Ishikawa (cell line): ENCODE results near the gene GOLGA1.

Source experiments
- CEBPB ChIP-seq: IDR thresholded peaks from 2 replicates; pipeline ENCODE4 v1.6.1; 2012
- CREB1 ChIP-seq: IDR thresholded peaks from 2 replicates; pipeline ENCODE4 v1.6.1; 2012; ENCODE audit warnings: low read depth
- EGR1 ChIP-seq: IDR thresholded peaks from 2 replicates; pipeline ENCODE4 v1.6.1; 2012
- EP300 ChIP-seq: IDR thresholded peaks from 2 replicates; pipeline ENCODE4 v1.6.1; 2012; ENCODE audit warnings: borderline replicate concordance
- FOXM1 ChIP-seq: IDR thresholded peaks from 2 replicates; pipeline ENCODE4 v1.6.1; 2012; ENCODE audit warnings: low read depth, borderline replicate concordance
- MAX ChIP-seq: IDR thresholded peaks from 2 replicates; pipeline ENCODE4 v1.6.1; 2012
- NFIC ChIP-seq: IDR thresholded peaks from 2 replicates; pipeline ENCODE4 v1.6.1; 2012
- RAD21 ChIP-seq: IDR thresholded peaks from 2 replicates; pipeline ENCODE4 v1.6.1; 2012; ENCODE audit warnings: low read depth
- REST ChIP-seq: IDR thresholded peaks from 2 replicates; pipeline ENCODE4 v1.6.1; 2012; ENCODE audit warnings: low read depth, mild to moderate bottlenecking
- TAF1 ChIP-seq: IDR thresholded peaks from 2 replicates; pipeline ENCODE4 v1.6.1; 2012; ENCODE audit warnings: low read depth, mild to moderate bottlenecking
- TCF12 ChIP-seq: IDR thresholded peaks from 2 replicates; pipeline ENCODE4 v1.6.1; 2012; ENCODE audit warnings: low read depth
- TEAD4 ChIP-seq: IDR thresholded peaks from 2 replicates; pipeline ENCODE4 v1.6.1; 2012
- USF1 ChIP-seq: IDR thresholded peaks from 2 replicates; pipeline ENCODE4 v1.6.1; 2012
- YY1 ChIP-seq: IDR thresholded peaks from 2 replicates; pipeline ENCODE4 v1.6.1; 2012; ENCODE audit warnings: low read depth
- ZBTB7A ChIP-seq: IDR thresholded peaks from 2 replicates; pipeline ENCODE4 v1.6.1; 2012; ENCODE audit warnings: low read depth

GOLGA1 gene

GRCh38 chr9:124973807-124974206 lies 32.9 kb upstream of the GOLGA1 start:
- TF ChIP-seq EP300 (no peak), MAX (no peak), NFIC (no peak), CEBPB (no peak), YY1 (no peak), USF1 (no peak), TAF1 (no peak), TCF12 (no peak), TEAD4 (no peak), EGR1 (no peak), ZBTB7A (no peak), REST (no peak), CREB1 (no peak), FOXM1 (no peak), RAD21 (no peak)

GRCh38 chr9:124972241-124972770 lies 31.4 kb upstream of the GOLGA1 start:
- TF ChIP-seq RAD21 (no peak), NFIC (no peak), CEBPB (no peak), TAF1 (no peak), EGR1 (no peak), TEAD4 (no peak), FOXM1 (no peak), MAX (no peak), USF1 (no peak), REST (no peak), ZBTB7A (no peak), EP300 (no peak)

DNA sequence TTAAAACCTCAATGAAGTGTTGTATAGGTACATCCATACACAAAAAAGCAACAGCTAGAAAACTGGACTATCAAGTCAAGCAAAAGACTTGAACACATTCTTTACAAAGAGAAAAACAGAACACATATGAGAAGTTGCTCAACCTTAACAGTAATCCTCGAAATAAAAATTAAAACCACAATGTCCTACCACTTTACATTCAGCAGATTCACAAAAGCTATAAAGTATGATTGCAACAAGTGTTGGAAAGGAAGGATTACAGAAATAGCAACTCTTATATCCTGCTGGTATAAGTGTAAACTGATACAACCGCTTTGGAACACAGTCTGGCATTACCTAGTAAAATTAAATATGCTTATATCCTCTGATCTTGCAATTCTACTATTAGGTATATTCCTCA lies 28.5 kb upstream of the GOLGA1 start:
- no peak for TF ChIP-seq EP300
- no peak for TF ChIP-seq RAD21
- no peak for TF ChIP-seq CREB1
- TF ChIP-seq NFIC: no peak
- no peak for TF ChIP-seq ZBTB7A
- no peak for TF ChIP-seq TAF1

DNA sequence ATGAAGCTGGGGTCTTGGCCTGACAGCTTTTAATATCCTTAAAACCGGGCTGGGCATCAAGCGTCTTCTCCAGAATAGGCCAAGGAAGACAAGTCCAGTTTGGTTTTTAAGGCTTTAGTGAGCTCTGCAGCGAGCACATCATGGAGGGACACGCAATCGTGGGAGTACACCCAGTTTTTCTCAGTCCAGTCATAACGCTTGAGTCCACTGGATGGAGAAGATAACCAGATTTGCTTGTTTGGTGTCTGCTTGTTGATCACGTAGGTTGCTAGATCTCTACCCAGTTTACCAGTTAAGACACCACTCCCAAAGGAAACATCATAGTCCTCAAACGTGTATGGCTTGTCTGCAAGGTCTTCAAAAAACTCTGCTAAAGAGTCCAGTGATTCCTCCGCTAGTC lies 27.4 kb upstream of the GOLGA1 start:
- TF ChIP-seq MAX (no peak), EP300 (no peak), USF1 (no peak), CREB1 (no peak), RAD21 (no peak), TEAD4 (no peak), TAF1 (no peak), ZBTB7A (no peak), EGR1 (no peak), CEBPB (no peak), NFIC (no peak), TCF12 (no peak)

DNA sequence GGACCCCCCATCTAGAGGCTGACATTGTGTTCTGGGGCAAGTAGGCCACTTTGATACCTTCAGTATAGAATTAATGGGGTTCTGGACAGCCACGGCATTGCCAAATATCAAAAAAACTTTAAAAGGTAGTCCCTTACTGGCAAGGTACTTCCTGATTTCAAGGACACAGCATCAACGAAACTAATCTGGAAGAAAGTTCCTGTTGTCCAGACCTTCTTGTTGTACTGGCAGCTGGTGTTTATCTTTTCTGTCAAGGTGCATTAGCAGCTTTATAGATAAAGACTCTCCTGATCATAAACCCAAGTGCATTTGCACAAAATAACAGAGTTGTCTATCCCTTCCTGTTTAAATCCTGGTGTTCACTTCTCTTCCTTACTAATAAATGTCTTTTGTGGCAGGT lies 23.7 kb upstream of the GOLGA1 start:
- no peak for TF ChIP-seq ZBTB7A
- no peak for TF ChIP-seq YY1
- no peak for TF ChIP-seq TAF1
- TF ChIP-seq REST: no peak
- no peak for TF ChIP-seq FOXM1
